HL-60 (cell line): ENCODE results near the gene TMEM88.

Experiments
- DNase-seq, 2 experiments: peaks; one replicate each; pipeline ENCODE4 v3.0.0-alpha.2; 2010 to 2020; ENCODE audit warnings: low read depth in 1 of 2, low spot score in 1 of 2
- H3K27ac ChIP-seq: fragments of 250-450 bp; sonication (Bioruptor Pico); replicated peaks from 2 replicates; pipeline ENCODE4 v1.5.1; 2020; ENCODE audit warnings: mild to moderate bottlenecking, moderate library complexity
- H3K27me3 ChIP-seq: fragments of 250-450 bp; sonication (Bioruptor Pico); 2 replicates; pipeline ENCODE4 v1.5.1; 2021; ENCODE audit warnings: mild to moderate bottlenecking, moderate library complexity; ENCODE audit not compliant: insufficient read depth, poor library complexity, severe bottlenecking
- H3K4me3 ChIP-seq: replicated peaks from 2 replicates; pipeline ENCODE4 v1.5.1; 2011; ENCODE audit warnings: mild to moderate bottlenecking, control low read depth, low read length; ENCODE audit not compliant: insufficient read depth
- GABPA ChIP-seq: IDR thresholded peaks from 2 replicates; pipeline ENCODE4 v1.6.1; 2012; ENCODE audit warnings: low read depth
- POLR2AphosphoS5 ChIP-seq: IDR thresholded peaks from 2 replicates; pipeline ENCODE4 v1.6.1; 2012; ENCODE audit warnings: low read depth
- SPI1 ChIP-seq: IDR thresholded peaks from 2 replicates; pipeline ENCODE4 v1.6.1; 2012; ENCODE audit warnings: low read depth, mild to moderate bottlenecking, borderline replicate concordance
- TF ChIP-seq, protein P1 (sequence below): IDR thresholded peaks from 2 replicates; pipeline ENCODE4 v1.6.1; 2012; ENCODE audit warnings: low read depth; ENCODE audit not compliant: insufficient replicate concordance
- TF ChIP-seq, protein P2 (sequence below): IDR thresholded peaks from one replicate; pipeline ENCODE4 v1.5.1; 2011; ENCODE audit warnings: low read length, control low read depth, inconsistent platforms; ENCODE audit not compliant: insufficient read depth

TMEM88 gene

GRCh38 chr17:7831233-7831632, 23.6 kb upstream of the TMEM88 start:
- no peak overlapping the region for H3K4me3 ChIP-seq
- no peak for DNase-seq
- no peak overlapping the region for H3K27ac ChIP-seq
- TF ChIP-seq, protein P1, sequence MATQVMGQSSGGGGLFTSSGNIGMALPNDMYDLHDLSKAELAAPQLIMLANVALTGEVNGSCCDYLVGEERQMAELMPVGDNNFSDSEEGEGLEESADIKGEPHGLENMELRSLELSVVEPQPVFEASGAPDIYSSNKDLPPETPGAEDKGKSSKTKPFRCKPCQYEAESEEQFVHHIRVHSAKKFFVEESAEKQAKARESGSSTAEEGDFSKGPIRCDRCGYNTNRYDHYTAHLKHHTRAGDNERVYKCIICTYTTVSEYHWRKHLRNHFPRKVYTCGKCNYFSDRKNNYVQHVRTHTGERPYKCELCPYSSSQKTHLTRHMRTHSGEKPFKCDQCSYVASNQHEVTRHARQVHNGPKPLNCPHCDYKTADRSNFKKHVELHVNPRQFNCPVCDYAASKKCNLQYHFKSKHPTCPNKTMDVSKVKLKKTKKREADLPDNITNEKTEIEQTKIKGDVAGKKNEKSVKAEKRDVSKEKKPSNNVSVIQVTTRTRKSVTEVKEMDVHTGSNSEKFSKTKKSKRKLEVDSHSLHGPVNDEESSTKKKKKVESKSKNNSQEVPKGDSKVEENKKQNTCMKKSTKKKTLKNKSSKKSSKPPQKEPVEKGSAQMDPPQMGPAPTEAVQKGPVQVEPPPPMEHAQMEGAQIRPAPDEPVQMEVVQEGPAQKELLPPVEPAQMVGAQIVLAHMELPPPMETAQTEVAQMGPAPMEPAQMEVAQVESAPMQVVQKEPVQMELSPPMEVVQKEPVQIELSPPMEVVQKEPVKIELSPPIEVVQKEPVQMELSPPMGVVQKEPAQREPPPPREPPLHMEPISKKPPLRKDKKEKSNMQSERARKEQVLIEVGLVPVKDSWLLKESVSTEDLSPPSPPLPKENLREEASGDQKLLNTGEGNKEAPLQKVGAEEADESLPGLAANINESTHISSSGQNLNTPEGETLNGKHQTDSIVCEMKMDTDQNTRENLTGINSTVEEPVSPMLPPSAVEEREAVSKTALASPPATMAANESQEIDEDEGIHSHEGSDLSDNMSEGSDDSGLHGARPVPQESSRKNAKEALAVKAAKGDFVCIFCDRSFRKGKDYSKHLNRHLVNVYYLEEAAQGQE, result no peak
- TF ChIP-seq GABPA, result no peak
- TF ChIP-seq SPI1, result no peak
- TF ChIP-seq, protein P2, sequence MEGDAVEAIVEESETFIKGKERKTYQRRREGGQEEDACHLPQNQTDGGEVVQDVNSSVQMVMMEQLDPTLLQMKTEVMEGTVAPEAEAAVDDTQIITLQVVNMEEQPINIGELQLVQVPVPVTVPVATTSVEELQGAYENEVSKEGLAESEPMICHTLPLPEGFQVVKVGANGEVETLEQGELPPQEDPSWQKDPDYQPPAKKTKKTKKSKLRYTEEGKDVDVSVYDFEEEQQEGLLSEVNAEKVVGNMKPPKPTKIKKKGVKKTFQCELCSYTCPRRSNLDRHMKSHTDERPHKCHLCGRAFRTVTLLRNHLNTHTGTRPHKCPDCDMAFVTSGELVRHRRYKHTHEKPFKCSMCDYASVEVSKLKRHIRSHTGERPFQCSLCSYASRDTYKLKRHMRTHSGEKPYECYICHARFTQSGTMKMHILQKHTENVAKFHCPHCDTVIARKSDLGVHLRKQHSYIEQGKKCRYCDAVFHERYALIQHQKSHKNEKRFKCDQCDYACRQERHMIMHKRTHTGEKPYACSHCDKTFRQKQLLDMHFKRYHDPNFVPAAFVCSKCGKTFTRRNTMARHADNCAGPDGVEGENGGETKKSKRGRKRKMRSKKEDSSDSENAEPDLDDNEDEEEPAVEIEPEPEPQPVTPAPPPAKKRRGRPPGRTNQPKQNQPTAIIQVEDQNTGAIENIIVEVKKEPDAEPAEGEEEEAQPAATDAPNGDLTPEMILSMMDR, result no peak
- TF ChIP-seq POLR2AphosphoS5, result no peak
- H3K27me3 ChIP-seq, result no peaks in the 10 kb centered on the region

- TF ChIP-seq GABPA (no peak), SPI1 (no peak), POLR2AphosphoS5 (no peak)
- TF ChIP-seq, protein P2, result no peak
- TF ChIP-seq, protein P1, result no peak
- H3K27ac ChIP-seq, result no peak overlapping the region
- H3K27me3 ChIP-seq, result no peaks in the 10 kb centered on the region
- H3K4me3 ChIP-seq, result no peak overlapping the region
- no peak for DNase-seq
Measured at GRCh38 chr17:7832431-7832830, 22.4 kb upstream of the TMEM88 start.

DNA sequence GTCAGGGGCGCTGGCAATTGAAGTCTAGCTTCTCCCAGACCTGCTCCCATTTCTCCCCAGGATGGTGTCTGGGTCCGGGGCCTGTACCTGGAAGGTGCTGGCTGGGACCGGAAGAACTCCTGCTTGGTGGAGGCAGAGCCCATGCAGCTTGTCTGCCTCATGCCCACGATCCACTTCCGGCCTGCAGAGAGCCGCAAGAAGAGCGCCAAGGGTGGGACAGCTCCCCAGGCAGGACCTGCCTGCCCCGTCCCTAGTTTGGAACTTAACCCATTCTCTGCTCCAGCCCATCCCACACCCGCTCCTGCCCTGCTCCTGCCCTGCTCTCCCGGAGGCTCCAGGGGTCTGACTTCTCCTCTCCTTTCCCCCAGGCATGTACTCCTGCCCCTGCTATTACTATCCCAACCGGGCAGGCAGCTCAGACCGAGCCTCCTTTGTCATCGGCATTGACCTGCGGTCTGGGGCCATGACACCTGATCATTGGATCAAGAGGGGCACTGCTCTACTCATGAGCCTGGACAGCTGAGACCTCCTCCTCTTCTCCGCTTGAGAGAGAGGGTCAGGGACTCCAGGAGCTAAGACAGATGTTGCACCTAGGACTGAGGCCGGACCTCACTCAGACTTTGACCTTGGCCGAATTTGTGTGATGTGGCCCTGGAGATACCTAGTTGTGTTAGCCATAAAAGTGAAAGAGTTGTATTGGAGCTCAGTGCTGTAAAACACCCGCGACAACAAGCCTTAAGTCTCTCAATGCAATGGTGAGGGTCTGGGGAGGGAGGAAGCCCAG, 21.7 kb upstream of the TMEM88 start:
- H3K27ac ChIP-seq, result no peak overlapping the region
- no peak for DNase-seq

More for the DNA sequence above, 21.7 kb upstream of the TMEM88 start:
- TF ChIP-seq, protein P1, result no peak
- H3K4me3 ChIP-seq, result peak overlapping the region; percentile 56; the same call in 1 of the 2 replicates
- H3K27me3 ChIP-seq, result no peaks in the 10 kb centered on the region
